K562 (cell line): ENCODE results near the gene AFF3. TPM values are rescaled to one million over a fixed set of nuclear protein-coding genes. Genes with fewer than 3 reads are reported as not detected.

Experiments
- ATAC-seq: fragments of 200-7000 bp; cut with Tn5 transposase; 3 replicates; pipeline ENCODE4 v1.9.1; 2020; ENCODE audit warnings: moderate library complexity
- BruUV-seq: library from RNA; stranded (reverse); fragments of 400-500 nt; replicated peaks from 2 replicates; lab custom pipeline; 2021; lab: Mats Ljungman, UMichigan
- CTCF ChIA-PET: fragments of 300-600 bp; formaldehyde crosslinking; extraction: SDS; loops from one replicate; lab custom pipeline; 2021; ENCODE audit warnings: low intra/inter-chr PET ratio; lab: Yijun Ruan, JAX
- POLR2A ChIA-PET: fragments of 300-600, 350-650 bp; sonication (Branson Sonifier 250); formaldehyde crosslinking; extraction: SDS; loops from one replicate; lab custom pipeline; 2021; ENCODE audit warnings: antibody characterized with exemption, inconsistent platforms; lab: Yijun Ruan, JAX
- DNase-seq, 4 experiments: peaks; one replicate each; pipeline versions ENCODE4 v3.0.0 to v3.0.0-alpha.2; 2011 to 2018; ENCODE audit warnings: low spot score in 3 of 4, mixed read lengths in 3 of 4; ENCODE audit errors: extremely low read depth in 1 of 4
- FAIRE-seq: peaks from 2 replicates; lab custom pipeline; 2011; peaks lifted over from hg19 to GRCh38; lab: Jason Lieb, UNC
- H2AFZ ChIP-seq: 2 replicates; pipeline ENCODE4 v1.6.0; 2011; ENCODE audit warnings: low read depth, low read length, control low read depth, inconsistent platforms
- H3K27ac ChIP-seq: fragments of 200-600 bp; 3 replicates; pipeline ENCODE4 v1.8.0; 2011; ENCODE audit warnings: low read depth, mild to moderate bottlenecking, control low read depth, inconsistent platforms, low read length, moderate library complexity, mixed read lengths; ENCODE audit errors: extremely low read depth
- H3K27me3 ChIP-seq, 2 experiments: fragments of 300-600 bp in 1 of 2; 2 replicates in 1 of 2; 3 replicates in 1 of 2; pipeline versions ENCODE4 v1.6.0 to v1.8.0; 2011; ENCODE audit warnings: inconsistent platforms in 2 of 2, low read length in 2 of 2, mild to moderate bottlenecking in 1 of 2, mixed read lengths in 1 of 2, moderate library complexity in 1 of 2; ENCODE audit not compliant: control insufficient read depth in 2 of 2, insufficient read depth in 2 of 2
- H3K36me3 ChIP-seq: fragments of 300-600 bp; 3 replicates; pipeline ENCODE4 v1.8.0; 2011; ENCODE audit warnings: mild to moderate bottlenecking, low read length, inconsistent platforms; ENCODE audit not compliant: control insufficient read depth, insufficient read depth
- H3K4me1 ChIP-seq, 2 experiments: fragments of 200-600 bp in 1 of 2; replicated peaks in 1 of 2; 2 replicates in 1 of 2; 3 replicates in 1 of 2; pipeline versions ENCODE4 v1.5.1 to v1.8.0; 2011; ENCODE audit warnings: inconsistent platforms in 2 of 2, low read length in 2 of 2, mild to moderate bottlenecking in 1 of 2, mixed read lengths in 1 of 2, moderate library complexity in 1 of 2; ENCODE audit not compliant: control insufficient read depth in 2 of 2, insufficient read depth in 2 of 2
- H3K4me2 ChIP-seq: 2 replicates; pipeline ENCODE4 v1.6.1; 2011; ENCODE audit warnings: low read length, control low read depth, inconsistent platforms, mixed read lengths; ENCODE audit not compliant: insufficient read depth
- H3K4me3 ChIP-seq: fragments of 200-600 bp; sonication (generic), shearing (Covaris generic); 2 replicates; pipeline ENCODE4 v1.5.1; 2016; ENCODE audit warnings: control low read depth, inconsistent platforms
- H3K79me2 ChIP-seq: fragments of 200-600 bp; 3 replicates; pipeline ENCODE4 v1.8.0; 2011; ENCODE audit warnings: low read length, inconsistent platforms; ENCODE audit not compliant: control insufficient read depth, insufficient read depth
- H3K9ac ChIP-seq, 2 experiments: 2 replicates each; pipeline versions ENCODE4 v1.6.0 to v1.6.1; 2011; ENCODE audit warnings: low read depth in 2 of 2, low read length in 2 of 2, control low read depth in 1 of 2, inconsistent platforms in 1 of 2, mild to moderate bottlenecking in 1 of 2, mixed read lengths in 1 of 2; ENCODE audit not compliant: insufficient read depth in 1 of 2
- H3K9me1 ChIP-seq: one replicate; pipeline ENCODE4 v1.6.0; 2011; ENCODE audit warnings: inconsistent platforms, mild to moderate bottlenecking, low read length, moderate library complexity; ENCODE audit not compliant: control insufficient read depth, insufficient read depth
- H3K9me3 ChIP-seq: replicated peaks from 2 replicates; pipeline ENCODE4 v1.5.1; 2011; ENCODE audit warnings: low read depth, low read length, inconsistent platforms; ENCODE audit not compliant: control insufficient read depth, insufficient read depth
- H4K20me1 ChIP-seq: replicated peaks from 2 replicates; pipeline ENCODE4 v1.6.1; 2011; ENCODE audit warnings: low read length, inconsistent platforms, mixed read lengths; ENCODE audit not compliant: control insufficient read depth, insufficient read depth
- CBX5 ChIP-seq: IDR thresholded peaks from 2 replicates; pipeline ENCODE4 v1.6.1; 2014; ENCODE audit warnings: low read depth, borderline replicate concordance
- POU5F1 ChIP-seq: fragments of 150-350 bp; IDR thresholded peaks from 2 replicates; pipeline ENCODE4 v1.6.1; 2014; ENCODE audit warnings: borderline replicate concordance, low read length, low read depth, mild to moderate bottlenecking; ENCODE audit not compliant: partially characterized antibody
- PURB ChIP-seq: sonication (generic); formaldehyde crosslinking; IDR thresholded peaks from 2 replicates; pipeline ENCODE4 v1.9.0; 2021; ENCODE audit warnings: low read depth, mild to moderate bottlenecking, missing genetic modification reagents
- SRSF1 ChIP-seq: fragments of 200-400 bp; formaldehyde crosslinking; IDR thresholded peaks from 2 replicates; pipeline ENCODE4 v1.6.1; 2017; ENCODE audit warnings: mild to moderate bottlenecking, low read depth, low read length, moderate library complexity
- ZNF165 ChIP-seq: fragments of 250-450 bp; sonication (Bioruptor Pico); IDR thresholded peaks from 2 replicates; pipeline ENCODE4 v1.4.0; 2020; ENCODE audit warnings: borderline replicate concordance
- WGBS: fragments of 100-300 bp; shearing (Covaris generic); methylation state at CpG from one replicate; pipeline ENCODE4 v1.1.6; 2016; ENCODE audit warnings: low coverage, mixed read lengths; ENCODE audit not compliant: insufficient coverage; ENCODE audit errors: missing lambda C conversion rate; 5-methylcytosine and 5-hydroxymethylcytosine counted together
- in situ Hi-C: fragments of 300-500 bp; cut with MboI; formaldehyde crosslinking; loops from 4 replicates; pipeline ENCODE4 v1.15.0; 2018; ENCODE audit warnings: inconsistent platforms, mixed read lengths
- intact Hi-C: fragments of 100-400 bp; cut with micrococcal nuclease; formaldehyde crosslinking; loops from 2 replicates; pipeline ENCODE4 v1.14.2; 2022
- polyA plus RNA-seq, 8 experiments: library from polyadenylated mRNA; depleted of rRNA in 4 of 8; stranded (reverse) in 5 of 8; unstranded in 3 of 8; fragments of >200 nt; fragmentation: Nextera tagmentation in 2 of 8; fragmentation: Illumina TruSeq in 1 of 8; extraction: Ambion mirVana in 2 of 8; extraction: Trizol in 1 of 8; gene quantifications; 2 replicates each; pipeline versions ENCODE4 v1.2.1 to v1.2.3, GENCODE V29; 2011 to 2014; ENCODE audit warnings: inconsistent platforms in 1 of 8, missing spikeins in 1 of 8
- total RNA-seq, 7 experiments: library from RNA; depleted of rRNA in 6 of 7; stranded (reverse); fragments of >200 nt in 6 of 7; fragmentation: Illumina TruSeq in 2 of 7; extraction: Trizol in 2 of 7; gene quantifications; 2 replicates each; pipeline versions ENCODE4 v1.2.1 to v1.2.3, GENCODE V29; 2011 to 2021; ENCODE audit warnings: low replicate concordance in 1 of 7
- TF ChIP-seq, protein P1 (sequence below): fragments of 250-450 bp; sonication (Bioruptor Pico); IDR thresholded peaks from 2 replicates; pipeline ENCODE4 v1.8.0; 2021; ENCODE audit warnings: moderate library complexity, mild to moderate bottlenecking, inconsistent platforms
- TF ChIP-seq, protein P2 (sequence below): fragments of 250-450 bp; sonication (Bioruptor Pico); IDR thresholded peaks from 2 replicates; pipeline ENCODE4 v1.8.0; 2022; ENCODE audit warnings: moderate library complexity, mild to moderate bottlenecking, inconsistent platforms
- TF ChIP-seq, protein P3 (sequence below): fragments of 450-650 bp; IDR thresholded peaks from 2 replicates; pipeline ENCODE4 v1.6.1; 2016; ENCODE audit warnings: low read depth
- TF ChIP-seq, protein P4 (sequence below): sonication (generic); formaldehyde crosslinking; IDR thresholded peaks from 2 replicates; pipeline ENCODE4 v1.8.0; 2022; ENCODE audit warnings: mild to moderate bottlenecking, missing genetic modification reagents

AFF3 gene
- total and polyA plus RNA-seq, 9 of the 15 experiments (the other 6 are each of a cell fraction or from before 2014, with no cell fraction given), result 0.02 to 0.11 TPM; not detected in 7

DNA sequence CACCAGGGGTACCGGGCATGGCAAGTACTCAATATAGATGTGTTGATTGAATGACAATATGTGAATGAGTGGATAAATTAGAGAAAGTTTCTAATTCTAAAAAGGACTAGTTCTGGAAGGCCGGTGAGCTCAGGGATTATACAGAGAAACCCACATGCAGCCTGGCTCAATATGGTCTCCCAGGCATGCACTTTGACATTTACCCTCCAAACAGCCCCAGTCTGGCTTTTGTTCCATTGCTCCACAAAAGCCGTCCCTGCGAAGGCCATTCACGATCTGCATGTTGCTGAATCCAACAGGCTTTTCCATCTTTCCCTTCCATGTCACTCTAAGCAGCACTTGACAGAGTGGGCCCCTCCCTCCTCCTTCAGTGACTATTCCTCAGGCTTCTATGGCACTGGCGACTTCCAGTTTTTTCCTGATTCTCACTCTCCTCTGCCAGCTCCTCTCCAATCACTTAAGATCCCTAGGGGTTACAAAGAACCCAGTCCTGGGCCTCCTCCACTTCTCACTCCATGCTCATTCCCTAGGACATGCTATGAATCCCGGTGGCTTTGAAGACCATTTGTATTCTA lies 266.7 kb downstream of the AFF3 start:
- Histone ChIP-seq H3K27me3 (peaks cover 4 to 8% of the 10 kb centered on the region in 2 experiments; a peak in 3 of 5 replicates), H3K4me3 (no peak overlapping the region), H2AFZ (no peak overlapping the region), H3K4me2 (no peak overlapping the region), H3K9me3 (no peaks in the 10 kb centered on the region), H3K36me3 (no peaks in the 10 kb centered on the region), H3K9me1 (no peaks in the 10 kb centered on the region), H3K4me1 (no peaks in the 10 kb centered on the region), H3K9ac (no peak overlapping the region), H4K20me1 (no peaks in the 10 kb centered on the region; the same call in 1 of the 2 replicates), H3K79me2 (no peaks in the 10 kb centered on the region), H3K27ac (no peak overlapping the region)
- no TSS peak for BruUV-seq
- ChIA-PET POLR2A (no interaction called here), CTCF (no interaction called here)
- WGBS, result 0% methylated on average over 7 of the region's 7 CpGs
- no peak for ATAC-seq
- in situ Hi-C loops (no loop called here), intact Hi-C loops (no loop called here)
- no peak for DNase-seq
- FAIRE-seq, result no peak
- no peak for TF ChIP-seq SRSF1
- no peak for TF ChIP-seq ZNF165 (CRISPR knock-in tag)
- TF ChIP-seq, protein P1, sequence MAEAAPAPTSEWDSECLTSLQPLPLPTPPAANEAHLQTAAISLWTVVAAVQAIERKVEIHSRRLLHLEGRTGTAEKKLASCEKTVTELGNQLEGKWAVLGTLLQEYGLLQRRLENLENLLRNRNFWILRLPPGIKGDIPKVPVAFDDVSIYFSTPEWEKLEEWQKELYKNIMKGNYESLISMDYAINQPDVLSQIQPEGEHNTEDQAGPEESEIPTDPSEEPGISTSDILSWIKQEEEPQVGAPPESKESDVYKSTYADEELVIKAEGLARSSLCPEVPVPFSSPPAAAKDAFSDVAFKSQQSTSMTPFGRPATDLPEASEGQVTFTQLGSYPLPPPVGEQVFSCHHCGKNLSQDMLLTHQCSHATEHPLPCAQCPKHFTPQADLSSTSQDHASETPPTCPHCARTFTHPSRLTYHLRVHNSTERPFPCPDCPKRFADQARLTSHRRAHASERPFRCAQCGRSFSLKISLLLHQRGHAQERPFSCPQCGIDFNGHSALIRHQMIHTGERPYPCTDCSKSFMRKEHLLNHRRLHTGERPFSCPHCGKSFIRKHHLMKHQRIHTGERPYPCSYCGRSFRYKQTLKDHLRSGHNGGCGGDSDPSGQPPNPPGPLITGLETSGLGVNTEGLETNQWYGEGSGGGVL (CRISPR knock-in tag), result no peak
- TF ChIP-seq, protein P2, sequence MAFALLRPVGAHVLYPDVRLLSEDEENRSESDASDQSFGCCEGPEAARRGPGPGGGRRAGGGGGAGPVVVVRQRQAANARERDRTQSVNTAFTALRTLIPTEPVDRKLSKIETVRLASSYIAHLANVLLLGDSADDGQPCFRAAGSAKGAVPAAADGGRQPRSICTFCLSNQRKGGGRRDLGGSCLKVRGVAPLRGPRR (CRISPR knock-in tag), result no peak
- no peak for TF ChIP-seq CBX5
- TF ChIP-seq, protein P3, sequence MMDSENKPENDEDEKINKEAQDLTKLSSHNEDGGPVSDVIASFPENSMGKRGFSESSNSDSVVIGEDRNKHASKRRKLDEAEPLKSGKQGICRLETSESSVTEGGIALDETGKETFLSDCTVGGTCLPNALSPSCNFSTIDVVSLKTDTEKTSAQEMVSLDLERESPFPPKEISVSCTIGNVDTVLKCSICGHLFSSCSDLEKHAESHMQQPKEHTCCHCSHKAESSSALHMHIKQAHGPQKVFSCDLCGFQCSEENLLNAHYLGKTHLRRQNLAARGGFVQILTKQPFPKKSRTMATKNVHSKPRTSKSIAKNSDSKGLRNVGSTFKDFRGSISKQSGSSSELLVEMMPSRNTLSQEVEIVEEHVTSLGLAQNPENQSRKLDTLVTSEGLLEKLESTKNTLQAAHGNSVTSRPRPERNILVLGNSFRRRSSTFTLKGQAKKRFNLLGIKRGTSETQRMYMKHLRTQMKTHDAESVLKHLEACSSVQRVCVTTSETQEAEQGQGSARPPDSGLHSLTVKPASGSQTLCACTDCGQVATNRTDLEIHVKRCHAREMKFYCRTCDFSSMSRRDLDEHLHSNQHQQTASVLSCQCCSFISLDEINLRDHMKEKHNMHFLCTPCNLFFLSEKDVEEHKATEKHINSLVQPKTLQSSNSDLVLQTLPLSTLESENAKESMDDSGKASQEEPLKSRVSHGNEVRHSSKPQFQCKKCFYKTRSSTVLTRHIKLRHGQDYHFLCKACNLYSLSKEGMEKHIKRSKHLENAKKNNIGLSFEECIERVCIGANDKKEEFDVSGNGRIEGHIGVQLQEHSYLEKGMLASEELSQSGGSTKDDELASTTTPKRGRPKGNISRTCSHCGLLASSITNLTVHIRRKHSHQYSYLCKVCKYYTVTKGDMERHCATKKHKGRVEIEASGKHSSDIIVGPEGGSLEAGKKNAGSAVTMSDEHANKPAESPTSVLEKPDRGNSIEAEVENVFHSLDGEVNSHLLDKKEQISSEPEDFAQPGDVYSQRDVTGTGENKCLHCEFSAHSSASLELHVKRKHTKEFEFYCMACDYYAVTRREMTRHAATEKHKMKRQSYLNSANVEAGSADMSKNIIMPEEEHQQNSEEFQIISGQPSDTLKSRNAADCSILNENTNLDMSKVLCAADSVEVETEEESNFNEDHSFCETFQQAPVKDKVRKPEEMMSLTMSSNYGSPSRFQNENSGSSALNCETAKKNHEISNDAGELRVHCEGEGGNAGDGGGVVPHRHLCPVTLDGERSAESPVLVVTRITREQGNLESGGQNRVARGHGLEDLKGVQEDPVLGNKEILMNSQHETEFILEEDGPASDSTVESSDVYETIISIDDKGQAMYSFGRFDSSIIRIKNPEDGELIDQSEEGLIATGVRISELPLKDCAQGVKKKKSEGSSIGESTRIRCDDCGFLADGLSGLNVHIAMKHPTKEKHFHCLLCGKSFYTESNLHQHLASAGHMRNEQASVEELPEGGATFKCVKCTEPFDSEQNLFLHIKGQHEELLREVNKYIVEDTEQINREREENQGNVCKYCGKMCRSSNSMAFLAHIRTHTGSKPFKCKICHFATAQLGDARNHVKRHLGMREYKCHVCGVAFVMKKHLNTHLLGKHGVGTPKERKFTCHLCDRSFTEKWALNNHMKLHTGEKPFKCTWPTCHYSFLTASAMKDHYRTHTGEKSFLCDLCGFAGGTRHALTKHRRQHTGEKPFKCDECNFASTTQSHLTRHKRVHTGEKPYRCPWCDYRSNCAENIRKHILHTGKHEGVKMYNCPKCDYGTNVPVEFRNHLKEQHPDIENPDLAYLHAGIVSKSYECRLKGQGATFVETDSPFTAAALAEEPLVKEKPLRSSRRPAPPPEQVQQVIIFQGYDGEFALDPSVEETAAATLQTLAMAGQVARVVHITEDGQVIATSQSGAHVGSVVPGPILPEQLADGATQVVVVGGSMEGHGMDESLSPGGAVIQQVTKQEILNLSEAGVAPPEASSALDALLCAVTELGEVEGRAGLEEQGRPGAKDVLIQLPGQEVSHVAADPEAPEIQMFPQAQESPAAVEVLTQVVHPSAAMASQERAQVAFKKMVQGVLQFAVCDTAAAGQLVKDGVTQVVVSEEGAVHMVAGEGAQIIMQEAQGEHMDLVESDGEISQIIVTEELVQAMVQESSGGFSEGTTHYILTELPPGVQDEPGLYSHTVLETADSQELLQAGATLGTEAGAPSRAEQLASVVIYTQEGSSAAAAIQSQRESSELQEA, result no peak
- TF ChIP-seq, protein P4, sequence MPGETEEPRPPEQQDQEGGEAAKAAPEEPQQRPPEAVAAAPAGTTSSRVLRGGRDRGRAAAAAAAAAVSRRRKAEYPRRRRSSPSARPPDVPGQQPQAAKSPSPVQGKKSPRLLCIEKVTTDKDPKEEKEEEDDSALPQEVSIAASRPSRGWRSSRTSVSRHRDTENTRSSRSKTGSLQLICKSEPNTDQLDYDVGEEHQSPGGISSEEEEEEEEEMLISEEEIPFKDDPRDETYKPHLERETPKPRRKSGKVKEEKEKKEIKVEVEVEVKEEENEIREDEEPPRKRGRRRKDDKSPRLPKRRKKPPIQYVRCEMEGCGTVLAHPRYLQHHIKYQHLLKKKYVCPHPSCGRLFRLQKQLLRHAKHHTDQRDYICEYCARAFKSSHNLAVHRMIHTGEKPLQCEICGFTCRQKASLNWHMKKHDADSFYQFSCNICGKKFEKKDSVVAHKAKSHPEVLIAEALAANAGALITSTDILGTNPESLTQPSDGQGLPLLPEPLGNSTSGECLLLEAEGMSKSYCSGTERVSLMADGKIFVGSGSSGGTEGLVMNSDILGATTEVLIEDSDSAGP (CRISPR knock-in tag), result no peak
- TF ChIP-seq PURB, result no peak
- no peak for TF ChIP-seq POU5F1
